CD4-positive, alpha-beta T cell treated with Interleukin-17A for 1 hour (primary cell): ENCODE measurements around the gene FREM1.
A peak's percentile ranks its signal among the peaks of the same experiment; 100 is the strongest.

Experiments used
- DNase-seq: peaks from one replicate; pipeline ENCODE4 v3.0.0-alpha.2; 2020

The FREM1 gene

DNA sequence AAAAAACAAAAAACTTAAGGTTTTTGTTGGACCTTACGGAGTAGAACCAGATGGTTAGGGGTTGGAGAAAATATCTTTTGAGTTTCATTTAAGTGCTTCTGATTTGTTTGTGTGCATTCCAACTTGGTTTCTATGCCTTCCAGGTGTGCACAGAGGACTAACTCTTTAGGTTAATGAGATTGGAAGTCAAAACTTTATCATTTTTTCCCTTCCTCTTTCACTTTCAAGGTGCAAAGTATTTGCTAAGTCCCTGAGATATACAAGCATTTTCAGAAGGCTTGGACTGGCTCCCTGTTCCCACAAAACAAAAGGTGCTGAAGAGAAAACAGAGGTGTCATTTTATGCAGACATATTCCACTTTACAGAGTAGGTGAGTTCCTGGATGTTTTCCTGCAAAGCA is 157.4 kb downstream of the FREM1 start:
- no peak for DNase-seq

DNA sequence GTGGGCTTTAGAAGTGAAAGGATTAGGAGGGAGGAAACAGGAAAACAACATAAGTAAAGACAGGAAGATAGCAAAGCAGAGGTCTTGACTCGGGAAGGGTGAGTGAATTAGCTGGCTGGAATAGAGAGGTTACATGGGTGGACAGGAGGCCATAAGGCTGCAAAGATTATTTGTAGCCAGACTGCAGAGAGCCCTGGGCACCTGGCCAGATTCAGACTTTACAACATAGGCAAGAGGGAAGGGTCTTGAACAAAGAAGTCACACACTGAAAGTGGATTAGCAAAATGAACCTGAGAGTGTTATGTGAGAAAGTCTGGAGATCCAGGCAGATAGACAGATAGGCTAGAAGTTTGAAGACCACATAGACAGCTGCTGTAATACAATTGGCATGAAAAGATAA is 158.0 kb downstream of the FREM1 start:
- DNase-seq = no peak

DNA sequence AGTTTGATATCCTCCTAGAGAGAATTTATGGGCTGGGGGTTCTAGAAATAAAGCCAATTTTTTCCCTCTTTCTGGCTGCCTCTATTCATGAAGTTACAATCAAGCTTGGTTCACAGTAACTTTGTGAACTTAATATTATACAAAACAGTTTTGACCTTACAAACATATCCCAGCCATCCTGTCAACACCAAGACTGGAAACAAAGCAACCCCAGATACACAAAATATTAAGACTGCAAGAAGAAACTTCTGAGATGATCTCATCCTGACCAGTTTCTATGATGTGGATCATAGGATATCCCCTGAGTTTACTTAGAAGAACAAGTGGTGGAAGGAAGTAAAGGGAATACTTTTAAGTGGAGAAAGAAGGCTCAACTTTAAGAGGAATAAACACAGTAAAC is 159.4 kb downstream of the FREM1 start:
- DNase-seq = no peak

DNA sequence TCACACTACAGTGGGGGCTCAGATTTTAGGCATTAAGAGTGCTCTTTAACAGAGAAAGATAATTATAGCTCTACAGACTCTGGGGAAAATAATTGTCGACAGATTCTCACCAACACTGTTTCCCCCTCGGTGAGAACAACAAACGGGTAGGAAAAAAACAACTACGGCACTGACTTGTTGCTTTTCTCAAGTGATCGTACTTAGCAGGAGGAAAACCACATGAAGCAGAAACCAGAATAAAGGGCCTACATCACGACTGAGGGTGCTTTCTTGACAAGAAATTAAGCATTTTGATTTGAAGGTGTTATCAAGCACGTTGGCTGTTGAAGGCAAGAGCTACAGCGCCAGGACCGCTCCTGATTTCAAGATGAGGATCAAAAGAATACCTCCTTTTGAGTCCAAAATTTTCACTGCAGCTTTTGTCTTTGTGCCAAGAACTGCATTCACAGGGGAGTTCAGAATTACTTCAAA is 160.5 kb downstream of the FREM1 start:
- DNase-seq = no peak

DNA sequence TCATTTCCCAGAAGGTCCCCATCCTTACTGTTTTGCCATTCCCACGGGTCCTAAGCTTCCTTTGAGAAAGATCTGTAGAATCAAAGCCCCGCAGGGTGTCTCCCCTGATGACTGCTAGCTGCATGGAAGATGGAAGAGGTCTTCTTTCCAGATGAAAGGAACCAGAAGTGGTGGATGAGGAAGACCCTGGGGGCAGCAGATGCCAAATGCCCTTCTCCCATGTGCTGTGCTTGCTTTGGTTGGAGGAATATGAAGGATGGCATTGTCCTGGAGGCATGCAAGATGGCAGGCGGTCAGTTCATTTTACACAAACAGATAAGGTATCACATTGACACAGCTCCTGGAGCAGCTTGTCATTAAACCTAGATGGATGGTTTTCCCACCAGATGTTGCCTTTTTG is 161.9 kb downstream of the FREM1 start:
- DNase-seq = no peak

DNA sequence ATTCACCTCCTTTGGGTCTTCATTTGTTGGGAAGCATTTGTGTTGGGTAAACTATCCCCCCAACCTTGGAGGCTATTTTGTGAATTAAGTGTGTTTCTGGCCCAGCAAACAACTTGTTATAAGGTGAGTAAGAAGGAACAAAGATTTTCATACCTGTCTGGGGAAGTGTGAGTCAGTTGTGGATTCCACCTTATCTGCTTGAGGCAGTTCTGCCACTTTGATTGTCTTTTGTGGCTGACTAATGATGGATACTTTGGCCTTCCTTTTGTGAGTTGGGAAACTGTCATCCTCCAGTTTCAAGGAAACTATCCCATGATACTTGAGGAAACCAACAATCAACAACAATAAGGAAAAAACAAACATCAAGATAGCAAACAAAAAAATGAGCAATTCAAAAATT is 163.1 kb downstream of the FREM1 start:
- no peak for DNase-seq

DNA sequence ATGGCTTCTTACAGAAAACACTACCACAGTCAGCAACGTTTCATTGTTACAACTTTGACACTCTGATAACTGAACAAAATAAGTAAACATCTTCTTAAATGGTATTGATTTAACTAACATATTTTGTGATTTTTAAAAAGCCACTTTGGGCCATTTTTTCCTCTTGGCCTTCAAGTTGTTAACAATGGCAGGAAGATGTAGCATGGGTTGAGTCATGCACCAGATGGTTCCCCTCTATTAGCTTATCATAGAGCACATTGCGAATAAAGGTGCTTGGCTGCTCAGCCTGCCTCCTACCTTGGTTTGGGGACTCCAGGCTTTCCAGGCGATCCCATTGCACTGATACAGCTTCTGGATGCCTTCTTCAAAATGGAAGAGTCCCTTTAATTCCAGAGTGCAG is 163.6 kb downstream of the FREM1 start:
- DNase-seq = no peak

DNA sequence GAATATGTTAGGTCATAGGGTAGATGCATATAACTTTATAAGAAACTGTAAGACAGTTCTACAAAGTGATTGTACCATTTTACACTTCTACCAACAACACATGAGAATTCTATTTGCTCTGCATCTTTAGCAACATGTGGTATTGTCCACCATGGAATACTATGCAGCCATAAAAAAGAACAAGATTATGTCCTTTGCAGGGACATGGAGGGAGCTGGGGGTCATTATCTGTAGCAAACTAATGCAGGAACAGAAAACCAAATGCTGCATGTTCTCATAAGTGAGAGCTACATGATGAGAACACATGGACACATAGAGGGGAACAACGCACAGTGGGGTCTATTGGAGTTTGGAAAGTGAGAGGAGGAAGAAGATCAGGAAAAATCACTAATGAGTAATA is 165.5 kb downstream of the FREM1 start:
- no peak for DNase-seq

DNA sequence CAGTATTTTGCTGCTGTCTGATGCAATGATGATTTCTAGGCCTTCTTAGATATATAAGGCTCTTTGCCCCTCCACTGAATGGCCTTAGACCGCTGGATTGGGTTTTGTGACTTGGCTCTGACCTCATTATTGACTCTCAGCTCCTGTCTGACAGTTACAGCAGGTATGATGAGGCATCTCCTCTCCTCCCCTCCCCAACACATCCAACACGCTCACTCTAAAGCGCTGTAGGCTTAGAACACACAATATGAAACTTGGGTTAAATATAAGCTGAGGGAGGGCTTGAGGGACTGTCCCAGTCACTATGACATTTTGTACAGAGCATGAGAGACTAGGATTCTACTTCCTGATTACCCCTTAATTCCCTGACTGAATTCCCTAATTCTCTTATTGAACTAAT is 168.9 kb downstream of the FREM1 start:
- DNase-seq = no peak

DNA sequence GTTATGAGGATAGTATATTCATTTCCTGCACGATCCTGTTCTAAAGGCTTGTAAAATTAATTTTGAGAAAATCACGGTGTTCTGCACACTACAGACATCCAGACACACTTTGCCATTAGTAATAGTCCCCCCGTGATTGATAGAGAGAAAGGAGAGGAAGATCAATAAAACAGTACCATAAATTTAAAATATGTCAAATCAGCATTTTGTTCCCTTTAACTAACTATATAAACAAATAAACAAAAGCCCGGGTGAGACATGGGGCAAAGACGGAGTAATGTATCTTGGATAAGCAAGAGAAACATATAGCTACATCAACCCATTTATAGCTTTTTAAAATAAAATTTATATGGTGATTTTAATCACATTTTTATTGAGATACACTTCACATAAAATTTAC is 177.1 kb downstream of the FREM1 start:
- no peak for DNase-seq

DNA sequence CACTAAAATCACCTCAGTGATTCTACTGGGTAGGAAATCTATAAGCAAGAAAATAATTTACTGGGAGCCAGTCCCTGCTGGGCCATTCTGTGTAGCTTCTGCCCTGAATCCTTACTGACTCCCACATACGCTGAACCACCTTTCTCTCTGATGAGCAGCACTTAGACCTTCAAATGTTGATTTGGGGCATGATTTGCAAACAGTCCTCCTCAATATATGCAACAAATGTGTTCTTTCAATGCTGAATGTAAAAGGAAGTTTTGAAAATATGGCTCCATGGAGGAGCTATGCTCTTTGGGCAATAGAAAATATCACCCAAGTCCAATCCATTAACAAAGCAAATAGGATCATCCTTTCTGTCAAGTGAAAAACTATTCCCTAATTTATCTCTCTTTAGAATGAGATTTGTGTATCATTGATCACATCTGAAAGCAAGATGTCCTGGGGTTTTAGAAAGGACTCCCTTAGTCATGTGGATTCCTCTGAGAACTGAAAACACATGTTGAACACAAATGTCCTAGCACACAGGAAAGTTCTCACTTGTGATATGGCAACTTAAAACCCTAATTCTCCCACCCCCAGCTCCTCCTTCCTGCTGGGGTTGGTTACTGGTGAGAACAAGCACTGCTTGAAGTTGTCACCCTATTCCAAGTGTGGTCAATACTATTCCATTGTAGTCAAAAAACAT is 178.8 kb downstream of the FREM1 start:
- no peak for DNase-seq

DNA sequence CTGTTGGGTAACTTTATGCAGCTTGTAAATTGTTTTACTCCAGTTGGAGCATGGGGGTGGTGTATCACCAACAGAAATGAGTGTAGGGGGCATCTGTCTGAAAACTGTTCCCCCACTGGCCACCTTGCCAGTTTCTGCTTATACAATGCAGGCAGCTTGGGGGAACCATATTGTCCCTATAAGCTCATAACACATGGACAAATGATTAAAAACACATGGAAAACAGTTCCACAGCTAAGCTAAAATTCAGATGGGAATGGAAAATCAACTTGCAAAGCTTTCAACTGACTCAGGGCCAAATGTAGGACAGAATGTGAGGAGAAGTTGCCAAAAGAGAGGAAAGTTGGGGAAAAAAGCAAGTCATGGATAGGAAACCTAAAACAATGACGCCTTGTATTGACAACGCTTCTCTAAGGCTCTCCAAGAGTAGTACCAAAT is 179.7 kb downstream of the FREM1 start:
- no peak for DNase-seq

DNA sequence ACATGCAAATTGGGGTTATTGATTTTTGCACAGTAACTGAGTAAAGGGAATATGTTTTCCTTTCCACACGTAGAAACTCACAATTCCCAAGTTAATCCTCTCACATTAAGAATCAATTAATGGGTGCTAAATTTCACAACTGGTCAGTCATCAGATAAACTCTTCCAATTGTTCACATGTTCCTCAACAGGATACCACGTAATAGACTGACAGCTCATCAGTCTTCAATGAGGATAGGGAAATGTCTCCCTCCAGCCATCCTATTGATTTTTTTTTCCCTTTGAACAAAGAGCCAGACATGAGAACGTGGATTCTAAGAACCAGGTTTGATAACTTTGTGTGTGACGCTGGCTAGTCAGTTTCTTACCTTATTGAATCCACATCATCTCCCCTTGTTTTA is 186.9 kb downstream of the FREM1 start:
- no peak for DNase-seq

DNA sequence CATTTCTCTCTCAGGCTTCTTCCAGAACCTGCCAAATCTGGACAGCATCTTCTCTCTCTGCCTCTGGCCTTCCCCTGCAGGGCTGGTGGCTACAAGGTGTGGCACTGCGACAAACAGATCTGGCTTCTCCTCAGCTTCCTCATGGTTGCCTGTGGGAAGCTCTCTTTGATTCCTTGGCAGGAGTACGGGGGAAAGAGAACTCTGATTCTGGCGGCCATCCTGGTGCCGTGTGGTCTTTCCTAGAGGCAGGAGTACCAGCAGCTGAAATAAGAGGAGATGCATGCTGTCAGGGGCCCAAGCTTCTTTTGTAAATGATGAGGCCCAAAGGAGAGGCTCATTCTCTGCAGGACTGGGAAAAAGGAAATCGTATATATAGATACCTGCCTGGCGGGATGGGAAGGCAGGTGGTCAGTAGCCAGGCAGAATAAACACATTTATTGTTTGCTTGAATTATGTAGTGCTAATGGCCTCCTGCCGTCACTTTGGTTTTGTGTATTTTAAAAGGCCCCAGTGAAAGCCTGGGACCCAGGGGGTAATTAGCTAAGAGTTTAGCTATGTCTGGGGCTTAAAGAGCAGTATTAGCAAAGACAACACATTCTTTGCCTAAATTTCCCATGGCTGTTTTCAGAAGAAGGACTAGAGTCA is 187.7 kb downstream of the FREM1 start, which contains the start of gene CER1:
TSS of gene CER1 (minus strand) at position 343 of the 645 bp plus-strand sequence. CDS start at position 282, 61 bp downstream.
- DNase-seq = no peak

DNA sequence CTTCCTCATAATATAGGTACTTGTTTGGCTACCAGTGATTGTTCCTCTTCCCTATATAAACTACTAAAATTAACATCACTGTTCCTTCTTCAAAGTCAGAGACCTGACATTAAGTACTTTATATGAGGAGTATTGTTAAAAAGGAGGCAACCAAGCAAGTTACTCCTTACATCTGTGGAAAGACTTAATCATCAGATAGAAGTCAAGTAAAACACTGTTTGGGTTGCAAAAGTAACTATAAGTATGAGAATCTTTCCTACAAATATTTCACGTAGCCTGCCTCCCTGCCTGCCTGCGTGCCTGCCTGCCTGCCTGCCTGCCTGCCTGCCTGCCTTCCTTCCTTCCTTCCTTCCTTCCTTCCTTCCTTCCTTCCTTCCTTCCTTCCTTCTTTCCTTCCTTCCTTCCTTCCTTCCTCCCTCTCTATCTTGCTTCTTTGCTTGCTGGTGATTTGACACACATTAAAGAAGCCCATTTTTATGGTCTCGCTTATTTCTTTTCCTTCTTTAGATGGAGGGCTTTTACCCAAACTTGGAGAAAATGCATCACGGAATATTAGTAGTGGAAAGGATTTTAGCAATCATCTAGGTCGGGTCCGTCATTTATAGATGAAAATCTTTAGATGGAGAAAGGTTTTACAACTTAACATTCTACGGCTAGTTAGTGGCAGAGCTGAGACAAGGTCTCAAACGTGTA is 190.9 kb downstream of the FREM1 start:
- no peak for DNase-seq

DNA sequence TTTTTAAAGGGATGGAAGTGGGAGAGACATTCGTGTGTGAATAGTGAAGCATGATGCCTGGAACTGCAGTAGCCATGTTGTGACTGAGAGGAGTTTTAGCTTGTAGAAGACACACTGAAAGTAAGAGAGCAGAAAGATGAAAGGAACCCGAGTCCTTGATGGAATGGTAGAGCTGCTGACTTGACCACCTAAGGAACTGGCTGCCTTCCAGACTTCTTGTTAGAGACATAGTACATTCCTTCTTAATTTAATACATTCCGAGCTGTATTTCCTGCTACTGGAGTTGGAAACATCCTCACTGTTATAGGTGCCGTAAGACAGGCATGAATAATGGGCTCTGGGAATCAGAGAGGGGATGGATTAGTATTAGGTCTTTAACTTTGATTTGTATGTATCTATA is 195.1 kb downstream of the FREM1 start:
- no peak for DNase-seq

DNA sequence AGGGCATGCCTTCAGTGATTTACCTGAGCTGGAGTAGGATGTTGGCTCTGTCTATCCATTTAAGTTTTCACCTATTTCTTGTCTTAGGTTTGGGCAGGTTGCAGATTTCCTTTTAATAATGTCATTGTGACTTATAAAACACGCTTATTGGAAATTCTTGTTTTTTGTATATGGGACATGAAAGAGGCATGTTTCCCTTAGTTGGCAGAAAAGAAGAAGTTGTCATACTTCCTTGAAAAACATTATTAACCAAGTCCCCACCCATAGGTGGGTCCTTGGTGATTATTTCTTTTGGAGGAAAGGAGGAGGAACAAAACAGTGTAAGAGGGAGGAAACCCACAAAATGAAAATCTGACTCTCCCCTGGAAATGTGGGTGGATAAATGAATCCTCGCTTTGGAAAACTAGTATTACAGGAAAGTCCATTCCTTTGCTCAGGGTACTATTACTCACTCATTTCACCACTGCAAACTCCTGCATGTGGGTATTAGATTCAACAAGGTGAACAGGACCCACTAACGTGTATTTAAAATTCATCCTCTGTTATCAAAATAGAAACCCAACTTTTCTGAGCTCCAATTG is 197.0 kb downstream of the FREM1 start:
- no peak for DNase-seq

DNA sequence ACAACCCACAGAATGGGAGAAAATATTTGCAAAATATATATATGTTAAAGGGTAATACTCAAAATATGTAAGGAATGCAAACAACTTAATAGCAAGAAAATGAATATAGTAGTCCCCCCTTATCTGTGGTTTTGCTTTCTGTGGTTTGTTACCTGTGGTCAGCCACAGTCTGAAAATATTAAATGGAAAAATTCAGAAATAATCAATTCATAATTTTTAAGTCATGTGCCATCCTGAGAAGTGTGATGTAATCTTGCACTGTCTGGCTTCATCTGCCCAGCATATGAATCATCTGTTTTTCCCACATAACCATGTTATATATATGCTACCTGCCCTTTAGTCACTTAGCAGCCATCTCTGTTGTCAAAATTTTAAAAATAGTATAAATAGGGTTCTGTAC is 199.4 kb downstream of the FREM1 start:
- no peak for DNase-seq

DNA sequence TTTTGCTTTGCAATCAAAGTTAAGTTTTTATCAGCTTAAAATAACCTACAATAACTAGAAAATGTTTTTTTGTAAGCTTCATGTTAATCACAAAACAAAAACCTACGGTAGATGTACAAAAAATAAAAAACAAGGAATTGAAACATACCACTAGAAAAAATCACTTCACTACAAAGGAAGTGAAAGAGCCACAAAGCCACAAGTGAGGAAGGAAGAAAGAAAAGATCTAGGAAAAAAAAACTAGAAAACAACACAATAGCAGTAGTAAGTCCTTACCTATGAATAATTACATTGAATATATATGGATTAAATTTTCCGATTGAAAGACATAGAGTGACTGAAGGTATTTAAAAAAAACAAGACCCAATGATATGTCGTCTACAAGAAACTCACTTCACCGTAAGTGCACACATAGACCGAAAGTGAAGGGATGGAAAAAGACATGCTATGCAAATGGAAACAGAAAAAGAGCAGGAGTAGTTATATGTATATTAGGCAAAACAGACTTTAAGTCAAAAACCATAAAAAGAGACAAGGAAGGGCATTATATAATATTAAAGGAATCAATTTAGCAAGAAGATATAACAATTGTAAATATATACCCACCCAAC is 203.6 kb downstream of the FREM1 start:
- DNase-seq = no peak

DNA sequence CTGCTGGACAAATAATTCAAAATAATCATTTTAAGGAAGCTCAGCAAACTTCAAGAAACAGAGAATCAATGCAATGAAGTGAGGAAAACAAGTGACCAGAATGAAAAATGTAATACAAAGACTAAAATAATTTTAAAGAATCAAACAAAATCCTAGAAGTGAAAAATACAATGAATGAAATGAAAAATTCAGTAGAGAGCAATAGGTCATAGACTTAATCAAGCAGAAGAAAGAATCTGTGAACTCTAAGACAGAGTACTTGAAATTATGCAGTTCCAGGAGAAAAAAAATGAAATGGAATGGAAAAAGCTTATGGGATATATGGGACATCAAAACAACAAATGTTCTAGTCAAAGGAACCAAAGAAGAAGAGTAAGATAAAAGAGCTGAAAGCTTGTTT is 205.1 kb downstream of the FREM1 start:
- DNase-seq = no peak

DNA sequence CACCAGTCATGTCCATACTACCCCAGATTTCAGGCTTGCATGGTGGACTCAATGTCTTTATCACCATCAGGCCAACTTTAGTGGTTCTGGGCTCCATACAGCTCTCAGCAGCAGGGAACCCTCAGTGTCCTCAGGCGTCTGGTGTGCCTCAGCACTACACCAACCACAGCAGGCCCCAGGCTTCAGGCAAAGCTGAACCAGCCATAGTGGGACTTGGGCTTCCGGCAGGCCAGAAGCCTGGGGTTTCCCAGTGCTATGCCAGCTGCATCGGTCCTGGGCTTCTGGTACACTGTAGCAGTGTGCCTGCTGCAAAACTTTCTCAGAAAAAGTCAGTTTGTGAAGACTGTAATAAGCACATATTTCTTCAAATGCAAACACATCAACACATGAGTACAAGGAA is 205.9 kb downstream of the FREM1 start:
- no peak for DNase-seq

DNA sequence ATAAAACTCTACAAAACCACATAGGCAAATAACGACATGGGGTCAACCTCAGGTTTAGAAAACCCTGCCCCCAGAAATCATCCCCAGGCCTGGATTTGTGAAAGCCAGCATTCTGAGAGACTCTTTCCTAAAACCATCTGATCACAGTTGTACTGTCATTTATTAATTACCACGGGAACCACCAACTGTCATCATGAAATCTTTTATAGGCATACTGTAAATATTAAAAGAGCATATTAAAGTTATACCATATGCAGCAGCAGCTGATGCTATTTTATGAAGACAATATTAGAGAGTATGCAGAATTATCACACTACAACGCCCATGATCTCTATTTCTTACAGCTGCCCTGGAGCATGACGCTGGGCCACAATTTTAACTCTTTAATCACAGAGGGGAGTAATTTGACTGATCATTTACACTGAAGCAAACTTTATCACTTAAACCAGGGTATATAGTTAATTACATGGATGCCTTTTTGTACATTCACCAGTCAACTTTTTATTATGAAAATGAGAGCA is 208.0 kb downstream of the FREM1 start:
- DNase-seq = no peak

DNA sequence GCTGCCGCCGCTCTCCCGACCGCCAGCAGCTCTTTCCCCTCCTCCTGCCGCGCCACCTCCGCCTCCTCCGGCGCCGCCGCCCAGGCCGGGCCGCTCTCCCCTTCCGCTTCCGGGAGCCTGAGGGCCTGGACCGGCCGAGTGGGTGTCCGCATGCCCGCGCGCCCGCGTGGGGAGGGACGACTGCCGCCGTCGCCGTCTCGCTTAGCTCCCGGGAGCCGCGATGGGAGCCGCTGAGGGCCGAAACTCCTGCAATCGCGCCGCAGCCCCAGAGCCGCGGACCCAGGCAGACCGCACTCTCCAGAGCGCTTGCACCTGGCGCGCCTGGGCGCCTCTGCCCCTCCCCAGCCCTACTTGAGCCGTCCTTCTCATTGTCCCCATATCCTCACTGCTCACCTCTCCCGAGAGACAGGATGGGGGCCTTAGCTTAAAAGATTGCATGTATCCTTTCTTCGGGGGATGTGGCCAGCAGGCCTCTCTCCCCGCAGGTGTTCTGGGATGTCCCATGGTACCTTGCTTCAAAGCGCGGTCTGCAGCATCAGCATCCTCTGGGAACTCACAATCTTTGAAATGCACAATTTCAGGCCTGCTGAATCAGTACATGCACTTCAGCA is 216.9 kb downstream of the FREM1 start, which contains the start of gene ZDHHC21:
TSS of gene ZDHHC21 (minus strand) at position 182 of the 611 bp plus-strand sequence. CDS start 19,092 bp downstream, outside the sequence.
- peak; percentile 48 for DNase-seq
